K562 (cell line): ENCODE data around the gene RNF217. TPM values are rescaled to one million over a fixed set of nuclear protein-coding genes. Genes with fewer than 3 reads are reported as not detected.

Source experiments
- ATAC-seq: fragments of 200-7000 bp; cut with Tn5 transposase; 3 replicates; pipeline ENCODE4 v1.9.1; 2020; ENCODE audit warnings: moderate library complexity
- BruUV-seq: library from RNA; stranded (reverse); fragments of 400-500 nt; replicated peaks from 2 replicates; lab custom pipeline; 2021; lab: Mats Ljungman, UMichigan
- CTCF ChIA-PET: fragments of 300-600 bp; formaldehyde crosslinking; extraction: SDS; loops from one replicate; lab custom pipeline; 2021; ENCODE audit warnings: low intra/inter-chr PET ratio; lab: Yijun Ruan, JAX
- POLR2A ChIA-PET: fragments of 300-600, 350-650 bp; sonication (Branson Sonifier 250); formaldehyde crosslinking; extraction: SDS; loops from one replicate; lab custom pipeline; 2021; ENCODE audit warnings: antibody characterized with exemption, inconsistent platforms; lab: Yijun Ruan, JAX
- DNase-seq, 4 experiments: peaks; one replicate each; pipeline versions ENCODE4 v3.0.0 to v3.0.0-alpha.2; 2011 to 2018; ENCODE audit warnings: low spot score in 3 of 4, mixed read lengths in 3 of 4; ENCODE audit errors: extremely low read depth in 1 of 4
- FAIRE-seq: peaks from 2 replicates; lab custom pipeline; 2011; peaks lifted over from hg19 to GRCh38; lab: Jason Lieb, UNC
- H2AFZ ChIP-seq: 2 replicates; pipeline ENCODE4 v1.6.0; 2011; ENCODE audit warnings: low read depth, low read length, control low read depth, inconsistent platforms
- H3K27ac ChIP-seq: fragments of 200-600 bp; 3 replicates; pipeline ENCODE4 v1.8.0; 2011; ENCODE audit warnings: low read depth, mild to moderate bottlenecking, control low read depth, inconsistent platforms, low read length, moderate library complexity, mixed read lengths; ENCODE audit errors: extremely low read depth
- H3K27me3 ChIP-seq, 2 experiments: fragments of 300-600 bp in 1 of 2; 2 replicates in 1 of 2; 3 replicates in 1 of 2; pipeline versions ENCODE4 v1.6.0 to v1.8.0; 2011; ENCODE audit warnings: inconsistent platforms in 2 of 2, low read length in 2 of 2, mild to moderate bottlenecking in 1 of 2, mixed read lengths in 1 of 2, moderate library complexity in 1 of 2; ENCODE audit not compliant: control insufficient read depth in 2 of 2, insufficient read depth in 2 of 2
- H3K36me3 ChIP-seq: fragments of 300-600 bp; 3 replicates; pipeline ENCODE4 v1.8.0; 2011; ENCODE audit warnings: mild to moderate bottlenecking, low read length, inconsistent platforms; ENCODE audit not compliant: control insufficient read depth, insufficient read depth
- H3K4me1 ChIP-seq, 2 experiments: fragments of 200-600 bp in 1 of 2; replicated peaks in 1 of 2; 2 replicates in 1 of 2; 3 replicates in 1 of 2; pipeline versions ENCODE4 v1.5.1 to v1.8.0; 2011; ENCODE audit warnings: inconsistent platforms in 2 of 2, low read length in 2 of 2, mild to moderate bottlenecking in 1 of 2, mixed read lengths in 1 of 2, moderate library complexity in 1 of 2; ENCODE audit not compliant: control insufficient read depth in 2 of 2, insufficient read depth in 2 of 2
- H3K4me2 ChIP-seq: 2 replicates; pipeline ENCODE4 v1.6.1; 2011; ENCODE audit warnings: low read length, control low read depth, inconsistent platforms, mixed read lengths; ENCODE audit not compliant: insufficient read depth
- H3K4me3 ChIP-seq: fragments of 200-600 bp; sonication (generic), shearing (Covaris generic); 2 replicates; pipeline ENCODE4 v1.5.1; 2016; ENCODE audit warnings: control low read depth, inconsistent platforms
- H3K79me2 ChIP-seq: fragments of 200-600 bp; 3 replicates; pipeline ENCODE4 v1.8.0; 2011; ENCODE audit warnings: low read length, inconsistent platforms; ENCODE audit not compliant: control insufficient read depth, insufficient read depth
- H3K9ac ChIP-seq, 2 experiments: 2 replicates each; pipeline versions ENCODE4 v1.6.0 to v1.6.1; 2011; ENCODE audit warnings: low read depth in 2 of 2, low read length in 2 of 2, control low read depth in 1 of 2, inconsistent platforms in 1 of 2, mild to moderate bottlenecking in 1 of 2, mixed read lengths in 1 of 2; ENCODE audit not compliant: insufficient read depth in 1 of 2
- H3K9me1 ChIP-seq: one replicate; pipeline ENCODE4 v1.6.0; 2011; ENCODE audit warnings: inconsistent platforms, mild to moderate bottlenecking, low read length, moderate library complexity; ENCODE audit not compliant: control insufficient read depth, insufficient read depth
- H3K9me3 ChIP-seq: replicated peaks from 2 replicates; pipeline ENCODE4 v1.5.1; 2011; ENCODE audit warnings: low read depth, low read length, inconsistent platforms; ENCODE audit not compliant: control insufficient read depth, insufficient read depth
- H4K20me1 ChIP-seq: replicated peaks from 2 replicates; pipeline ENCODE4 v1.6.1; 2011; ENCODE audit warnings: low read length, inconsistent platforms, mixed read lengths; ENCODE audit not compliant: control insufficient read depth, insufficient read depth
- ATF7 ChIP-seq: fragments of 450-650 bp; IDR thresholded peaks from 2 replicates; pipeline ENCODE4 v1.7.1; 2014; ENCODE audit warnings: mild to moderate bottlenecking, moderate library complexity
- HCFC1 ChIP-seq: IDR thresholded peaks from 2 replicates; pipeline ENCODE4 v1.6.1; 2012; ENCODE audit warnings: low read depth, low read length, improper control_type of control experiment
- L3MBTL2 ChIP-seq: fragments of 450-650 bp; IDR thresholded peaks from 2 replicates; pipeline ENCODE4 v1.6.1; 2016; ENCODE audit warnings: mild to moderate bottlenecking, moderate library complexity
- RFX1 ChIP-seq: fragments of 450-650 bp; IDR thresholded peaks from 2 replicates; pipeline ENCODE4 v1.6.1; 2016; ENCODE audit warnings: mild to moderate bottlenecking, moderate library complexity
- TEAD4 ChIP-seq, 2 experiments: sonication (generic) in 1 of 2; formaldehyde crosslinking in 1 of 2; IDR thresholded peaks; 2 replicates each; pipeline versions ENCODE4 v1.6.1 to v1.8.0; 2012 to 2022; ENCODE audit warnings: borderline replicate concordance in 1 of 2, inconsistent platforms in 1 of 2, low read length in 1 of 2, mild to moderate bottlenecking in 1 of 2, missing genetic modification reagents in 1 of 2
- ZNF175 ChIP-seq: fragments of 200-800 bp; sonication (Bioruptor generic); IDR thresholded peaks from 2 replicates; pipeline ENCODE4 v1.6.1; 2016; ENCODE audit warnings: low read depth, mild to moderate bottlenecking, missing genetic modification characterization, missing compliant biosample characterization
- ZNF3 ChIP-seq: fragments of 250-450 bp; sonication (Bioruptor Pico); IDR thresholded peaks from 2 replicates; pipeline ENCODE4 v1.5.0; 2021; ENCODE audit warnings: mild to moderate bottlenecking, moderate library complexity
- WGBS: fragments of 100-300 bp; shearing (Covaris generic); methylation state at CpG from one replicate; pipeline ENCODE4 v1.1.6; 2016; ENCODE audit warnings: low coverage, mixed read lengths; ENCODE audit not compliant: insufficient coverage; ENCODE audit errors: missing lambda C conversion rate; 5-methylcytosine and 5-hydroxymethylcytosine counted together
- in situ Hi-C: fragments of 300-500 bp; cut with MboI; formaldehyde crosslinking; loops from 4 replicates; pipeline ENCODE4 v1.15.0; 2018; ENCODE audit warnings: inconsistent platforms, mixed read lengths
- intact Hi-C: fragments of 100-400 bp; cut with micrococcal nuclease; formaldehyde crosslinking; loops from 2 replicates; pipeline ENCODE4 v1.14.2; 2022
- polyA plus RNA-seq, 8 experiments: library from polyadenylated mRNA; depleted of rRNA in 4 of 8; stranded (reverse) in 5 of 8; unstranded in 3 of 8; fragments of >200 nt; fragmentation: Nextera tagmentation in 2 of 8; fragmentation: Illumina TruSeq in 1 of 8; extraction: Ambion mirVana in 2 of 8; extraction: Trizol in 1 of 8; gene quantifications; 2 replicates each; pipeline versions ENCODE4 v1.2.1 to v1.2.3, GENCODE V29; 2011 to 2014; ENCODE audit warnings: inconsistent platforms in 1 of 8, missing spikeins in 1 of 8
- total RNA-seq, 7 experiments: library from RNA; depleted of rRNA in 6 of 7; stranded (reverse); fragments of >200 nt in 6 of 7; fragmentation: Illumina TruSeq in 2 of 7; extraction: Trizol in 2 of 7; gene quantifications; 2 replicates each; pipeline versions ENCODE4 v1.2.1 to v1.2.3, GENCODE V29; 2011 to 2021; ENCODE audit warnings: low replicate concordance in 1 of 7
- TF ChIP-seq, protein P1 (sequence below), 2 experiments: fragments of 450-650 bp; IDR thresholded peaks; 2 replicates each; pipeline ENCODE4 v1.6.1; 2018; ENCODE audit warnings: mild to moderate bottlenecking in 2 of 2, low read depth in 1 of 2; ENCODE audit not compliant: partially characterized antibody in 2 of 2
- TF ChIP-seq, protein P2 (sequence below), 3 experiments: fragments of 200-800 bp in 1 of 3; fragments of 250-450 bp in 1 of 3; fragments of 450-650 bp in 1 of 3; sonication (Bioruptor Pico) in 1 of 3; sonication (Bioruptor generic) in 1 of 3; formaldehyde crosslinking in 1 of 3; IDR thresholded peaks; 2 replicates each; pipeline versions ENCODE4 v1.6.1 to v1.8.0; 2016 to 2022; ENCODE audit warnings: mild to moderate bottlenecking in 2 of 3, missing genetic modification characterization in 2 of 3, missing compliant biosample characterization in 1 of 3, moderate library complexity in 1 of 3

RNF217 gene
- total and polyA plus RNA-seq, 9 of the 15 experiments (the other 6 are each of a cell fraction or from before 2014, with no cell fraction given): 2.9 to 25.6 (median 12.0) TPM

DNA sequence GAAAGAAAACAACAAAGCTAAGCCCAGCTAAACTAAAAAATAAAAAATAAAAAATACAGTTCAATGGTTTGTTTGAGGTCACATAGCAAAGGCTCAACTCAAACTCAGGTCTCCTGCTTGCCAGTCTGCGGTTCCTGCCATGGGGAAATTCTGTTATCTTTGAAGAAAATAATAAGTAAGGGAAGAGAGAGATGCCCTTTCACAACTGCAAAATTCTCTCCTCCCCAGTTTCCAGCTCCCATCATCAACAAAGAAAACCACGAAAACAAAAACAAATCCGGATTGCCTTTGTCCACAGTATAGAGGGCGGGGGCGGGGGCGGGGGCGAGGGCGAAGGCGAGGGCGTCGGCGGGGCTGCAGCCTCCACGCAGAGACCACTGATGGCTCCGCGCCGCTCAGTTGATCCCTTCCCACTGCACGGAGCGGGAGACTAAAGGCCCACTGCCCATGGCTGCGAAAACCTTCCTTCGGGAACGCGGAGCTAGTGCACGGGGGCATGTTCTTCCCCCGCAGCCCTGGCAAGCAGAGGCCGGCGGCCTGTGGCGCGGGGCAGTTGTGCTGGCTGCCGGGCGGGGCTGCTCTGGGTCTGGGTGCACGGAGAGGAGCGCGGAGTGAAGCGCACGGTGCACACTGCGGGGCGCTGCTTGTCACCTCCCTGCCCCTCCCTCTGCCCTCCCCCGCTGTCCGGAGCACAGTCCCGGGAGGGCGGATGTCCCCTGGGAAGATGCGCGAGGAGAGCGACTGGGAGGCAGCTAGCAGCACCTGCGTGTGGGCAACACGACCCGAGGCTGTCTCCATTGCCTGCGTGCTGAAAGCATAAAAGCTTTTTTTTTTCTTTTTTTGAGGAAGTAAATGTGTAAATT lies 137.2 kb downstream of the RNF217 start:
- Histone ChIP-seq H3K36me3 (no peaks in the 10 kb centered on the region; the same call in 2 of the 3 replicates), H3K27me3 (no peaks in the 10 kb centered on the region), H2AFZ (peak overlapping the region; percentile 96), H3K9ac (peak overlapping the region; percentile 39 to 91; a peak in 3 of 4 replicates), H3K79me2 (no peaks in the 10 kb centered on the region), H3K4me3 (peak overlapping the region; percentile 43), H3K4me2 (peak overlapping the region; percentile 83), H3K27ac (no peak overlapping the region), H3K9me1 (no peaks in the 10 kb centered on the region), H3K9me3 (no peaks in the 10 kb centered on the region), H4K20me1 (no peaks in the 10 kb centered on the region), H3K4me1 (peaks cover 10 to 23% of the 10 kb centered on the region in 2 experiments; a peak in 4 of 5 replicates)
- WGBS: 2% methylated on average over 30 of the region's 48 CpGs
- intact Hi-C loops (no loop called here), in situ Hi-C loops (no loop called here)
- no TSS peak for BruUV-seq
- POLR2A ChIA-PET: interaction anchor here (0.6 kb wide), 2 partner anchors 97 to 170 kb away, joined by 3 read pairs; no protein-coding TSS in a partner anchor
- ATAC-seq (peak; percentile 96), DNase-seq (peak; percentile 71 to 89 (median 80)), FAIRE-seq (peak; percentile 29)
- CTCF ChIA-PET: no interaction called here
- TF ChIP-seq RFX1: no peak
- peak; percentile 22; the same call in 1 of the 2 replicates for TF ChIP-seq TEAD4 (IDR thresholded peaks at IDR 0.05; ENCODE audit: low read length)
- no peak for TF ChIP-seq TEAD4 (CRISPR knock-in tag; IDR thresholded peaks at IDR 0.05; ENCODE audit: borderline replicate concordance)
- TF ChIP-seq ATF7: peak; percentile 50; the same call in 1 of the 2 replicates
- TF ChIP-seq, protein P1, sequence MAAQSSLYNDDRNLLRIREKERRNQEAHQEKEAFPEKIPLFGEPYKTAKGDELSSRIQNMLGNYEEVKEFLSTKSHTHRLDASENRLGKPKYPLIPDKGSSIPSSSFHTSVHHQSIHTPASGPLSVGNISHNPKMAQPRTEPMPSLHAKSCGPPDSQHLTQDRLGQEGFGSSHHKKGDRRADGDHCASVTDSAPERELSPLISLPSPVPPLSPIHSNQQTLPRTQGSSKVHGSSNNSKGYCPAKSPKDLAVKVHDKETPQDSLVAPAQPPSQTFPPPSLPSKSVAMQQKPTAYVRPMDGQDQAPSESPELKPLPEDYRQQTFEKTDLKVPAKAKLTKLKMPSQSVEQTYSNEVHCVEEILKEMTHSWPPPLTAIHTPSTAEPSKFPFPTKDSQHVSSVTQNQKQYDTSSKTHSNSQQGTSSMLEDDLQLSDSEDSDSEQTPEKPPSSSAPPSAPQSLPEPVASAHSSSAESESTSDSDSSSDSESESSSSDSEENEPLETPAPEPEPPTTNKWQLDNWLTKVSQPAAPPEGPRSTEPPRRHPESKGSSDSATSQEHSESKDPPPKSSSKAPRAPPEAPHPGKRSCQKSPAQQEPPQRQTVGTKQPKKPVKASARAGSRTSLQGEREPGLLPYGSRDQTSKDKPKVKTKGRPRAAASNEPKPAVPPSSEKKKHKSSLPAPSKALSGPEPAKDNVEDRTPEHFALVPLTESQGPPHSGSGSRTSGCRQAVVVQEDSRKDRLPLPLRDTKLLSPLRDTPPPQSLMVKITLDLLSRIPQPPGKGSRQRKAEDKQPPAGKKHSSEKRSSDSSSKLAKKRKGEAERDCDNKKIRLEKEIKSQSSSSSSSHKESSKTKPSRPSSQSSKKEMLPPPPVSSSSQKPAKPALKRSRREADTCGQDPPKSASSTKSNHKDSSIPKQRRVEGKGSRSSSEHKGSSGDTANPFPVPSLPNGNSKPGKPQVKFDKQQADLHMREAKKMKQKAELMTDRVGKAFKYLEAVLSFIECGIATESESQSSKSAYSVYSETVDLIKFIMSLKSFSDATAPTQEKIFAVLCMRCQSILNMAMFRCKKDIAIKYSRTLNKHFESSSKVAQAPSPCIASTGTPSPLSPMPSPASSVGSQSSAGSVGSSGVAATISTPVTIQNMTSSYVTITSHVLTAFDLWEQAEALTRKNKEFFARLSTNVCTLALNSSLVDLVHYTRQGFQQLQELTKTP (IDR thresholded peaks at IDR 0.05; ENCODE audit: low read depth in 1 of 2, partially characterized antibody in 2 of 2): peak in 1 of 2 experiments; percentile 27
- TF ChIP-seq HCFC1: peak; percentile 18; the same call in 1 of the 2 replicates
- TF ChIP-seq, protein P2, sequence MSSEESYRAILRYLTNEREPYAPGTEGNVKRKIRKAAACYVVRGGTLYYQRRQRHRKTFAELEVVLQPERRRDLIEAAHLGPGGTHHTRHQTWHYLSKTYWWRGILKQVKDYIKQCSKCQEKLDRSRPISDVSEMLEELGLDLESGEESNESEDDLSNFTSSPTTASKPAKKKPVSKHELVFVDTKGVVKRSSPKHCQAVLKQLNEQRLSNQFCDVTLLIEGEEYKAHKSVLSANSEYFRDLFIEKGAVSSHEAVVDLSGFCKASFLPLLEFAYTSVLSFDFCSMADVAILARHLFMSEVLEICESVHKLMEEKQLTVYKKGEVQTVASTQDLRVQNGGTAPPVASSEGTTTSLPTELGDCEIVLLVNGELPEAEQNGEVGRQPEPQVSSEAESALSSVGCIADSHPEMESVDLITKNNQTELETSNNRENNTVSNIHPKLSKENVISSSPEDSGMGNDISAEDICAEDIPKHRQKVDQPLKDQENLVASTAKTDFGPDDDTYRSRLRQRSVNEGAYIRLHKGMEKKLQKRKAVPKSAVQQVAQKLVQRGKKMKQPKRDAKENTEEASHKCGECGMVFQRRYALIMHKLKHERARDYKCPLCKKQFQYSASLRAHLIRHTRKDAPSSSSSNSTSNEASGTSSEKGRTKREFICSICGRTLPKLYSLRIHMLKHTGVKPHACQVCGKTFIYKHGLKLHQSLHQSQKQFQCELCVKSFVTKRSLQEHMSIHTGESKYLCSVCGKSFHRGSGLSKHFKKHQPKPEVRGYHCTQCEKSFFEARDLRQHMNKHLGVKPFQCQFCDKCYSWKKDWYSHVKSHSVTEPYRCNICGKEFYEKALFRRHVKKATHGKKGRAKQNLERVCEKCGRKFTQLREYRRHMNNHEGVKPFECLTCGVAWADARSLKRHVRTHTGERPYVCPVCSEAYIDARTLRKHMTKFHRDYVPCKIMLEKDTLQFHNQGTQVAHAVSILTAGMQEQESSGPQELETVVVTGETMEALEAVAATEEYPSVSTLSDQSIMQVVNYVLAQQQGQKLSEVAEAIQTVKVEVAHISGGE (CRISPR knock-in tag; IDR thresholded peaks at IDR 0.05): peak in 1 of 3 experiments; percentile 58; a peak in 2 of 6 replicates
- TF ChIP-seq ZNF3 (CRISPR knock-in tag): no peak
- TF ChIP-seq ZNF175 (CRISPR knock-in tag): no peak
- peak; percentile 65 for TF ChIP-seq L3MBTL2
